Thymus (tissue), 11 donors: ENCODE results near the gene RASL10B. TPM values are rescaled to one million over a fixed set of nuclear protein-coding genes. Genes with fewer than 3 reads are reported as not detected.
"Not testable (repeated sequence)": the region's sequence is repeated elsewhere in the genome, so short reads cannot be mapped to it uniquely, and the experiment has no call there.

ENCODE experiments used
- DNase-seq, 9 donors: peaks; one replicate each; pipeline ENCODE4 v3.0.0-alpha.2; 2013; ENCODE audit warnings: low spot score in 9 of 9, low read depth in 6 of 9, missing footprints in 1 of 9
- H3K27ac ChIP-seq, 2 donors: one replicate each; pipeline ENCODE4 v1.5.1; 2013; ENCODE audit warnings: control low read depth in 1 of 2, low read depth in 1 of 2, low read length in 1 of 2, mild to moderate bottlenecking in 1 of 2, moderate library complexity in 1 of 2
- H3K27me3 ChIP-seq, 2 donors: one replicate each; pipeline ENCODE4 v1.5.1; 2013; ENCODE audit warnings: low read length in 1 of 2; ENCODE audit not compliant: control insufficient read depth in 2 of 2, insufficient read depth in 1 of 2
- H3K36me3 ChIP-seq, 2 donors: one replicate each; pipeline ENCODE4 v1.5.1; 2013; ENCODE audit warnings: low read length in 1 of 2, mild to moderate bottlenecking in 1 of 2, moderate library complexity in 1 of 2; ENCODE audit not compliant: control insufficient read depth in 2 of 2, insufficient read depth in 2 of 2
- H3K4me1 ChIP-seq, 2 donors: one replicate each; pipeline ENCODE4 v1.5.1; 2013; ENCODE audit warnings: low read length in 2 of 2; ENCODE audit not compliant: control insufficient read depth in 2 of 2, insufficient read depth in 2 of 2
- H3K4me3 ChIP-seq, 2 donors: one replicate each; pipeline ENCODE4 v1.5.1; 2013; ENCODE audit warnings: low read length in 2 of 2, control low read depth in 1 of 2, mild to moderate bottlenecking in 1 of 2
- H3K9me3 ChIP-seq, 2 donors: one replicate each; pipeline ENCODE4 v1.5.1; 2013; ENCODE audit warnings: low read length in 1 of 2, mild to moderate bottlenecking in 1 of 2; ENCODE audit not compliant: control insufficient read depth in 2 of 2, insufficient read depth in 1 of 2
- WGBS: extraction: QIAGEN DNeasy Blood & Tissue Kit; methylation state at CpG from one replicate; pipeline ENCODE4 v1.1.7; 2013; 5-methylcytosine and 5-hydroxymethylcytosine counted together
- polyA plus RNA-seq: library from polyadenylated mRNA; stranded (reverse); fragments of 200-250 nt; gene quantifications from one replicate; pipeline ENCODE4 v1.2.3, GENCODE V29; 2013
- total RNA-seq: library from RNA; stranded (reverse); fragments of 120-200 nt; gene quantifications from one replicate; pipeline ENCODE4 v1.2.4, GENCODE V29; 2013
- donor health status: healthy.

The RASL10B gene
- total and polyA plus RNA-seq, 2 donors: 0.76 to 0.80 TPM

- no peaks in the 10 kb centered on the region for H3K9me3 ChIP-seq
- H3K4me3 ChIP-seq: no peak overlapping the region
- DNase-seq: no peak
- no peaks in the 10 kb centered on the region for H3K27me3 ChIP-seq
- H3K27ac ChIP-seq: no peak overlapping the region
- H3K4me1 ChIP-seq: no peaks in the 10 kb centered on the region
- WGBS: 96% methylated on average over 6 of the region's 6 CpGs
- H3K36me3 ChIP-seq: peaks cover 9 to 11% of the 10 kb centered on the region in 2 donors
These were observed 31.3 kb upstream of the RASL10B start for GRCh38 chr17:35700150-35700549.

- H3K27me3 ChIP-seq: no peaks in the 10 kb centered on the region
- no peak overlapping the region for H3K27ac ChIP-seq
- H3K4me1 ChIP-seq: no peaks in the 10 kb centered on the region
- H3K36me3 ChIP-seq: peaks cover 2% of the 10 kb centered on the region in 2 donors
- H3K9me3 ChIP-seq: no peaks in the 10 kb centered on the region
- 98% methylated on average over 5 of the region's 5 CpGs for WGBS
- no peak for DNase-seq
- H3K4me3 ChIP-seq: no peak overlapping the region
These were observed 29.9 kb upstream of the RASL10B start for GRCh38 chr17:35701491-35701890.

GRCh38 chr17:35703308-35703707 is 28.1 kb upstream of the RASL10B start:
- not testable (repeated sequence) for H3K27me3 ChIP-seq, H3K9me3 ChIP-seq, H3K36me3 ChIP-seq

GRCh38 chr17:35705230-35705629 is 26.2 kb upstream of the RASL10B start:
- Histone ChIP-seq H3K27me3 (no peaks in the 10 kb centered on the region), H3K36me3 (peaks cover 4 to 9% of the 10 kb centered on the region in 2 donors), H3K27ac (no peak overlapping the region), H3K4me1 (peaks cover 0 to 3% of the 10 kb centered on the region in 2 donors), H3K4me3 (no peak overlapping the region), H3K9me3 (no peaks in the 10 kb centered on the region)
- WGBS: 96% methylated on average over 1 of the region's 1 CpG
- no peak for DNase-seq

More at GRCh38 chr17:35703308-35703707, 28.1 kb upstream of the RASL10B start:
- 93% methylated on average over 2 of the region's 2 CpGs for WGBS
- not testable (repeated sequence) for H3K4me3 ChIP-seq, H3K4me1 ChIP-seq, DNase-seq, H3K27ac ChIP-seq

GRCh38 chr17:35705705-35706104 is 25.7 kb upstream of the RASL10B start:
- Histone ChIP-seq H3K4me3 (no peak overlapping the region), H3K4me1 (peaks cover 0 to 3% of the 10 kb centered on the region in 2 donors), H3K27ac (no peak overlapping the region), H3K36me3 (peaks cover 4 to 12% of the 10 kb centered on the region in 2 donors), H3K9me3 (no peaks in the 10 kb centered on the region), H3K27me3 (no peaks in the 10 kb centered on the region)
- no peak for DNase-seq
- WGBS: 78% methylated on average over 5 of the region's 5 CpGs

GRCh38 chr17:35708149-35708548 is 23.3 kb upstream of the RASL10B start:
- WGBS: 85% methylated on average over 3 of the region's 3 CpGs
- Histone ChIP-seq H3K27ac (no peak overlapping the region), H3K27me3 (no peaks in the 10 kb centered on the region), H3K4me3 (no peak overlapping the region), H3K4me1 (peaks cover 10 to 11% of the 10 kb centered on the region in 2 donors), H3K36me3 (peaks cover 7 to 23% of the 10 kb centered on the region in 2 donors), H3K9me3 (no peaks in the 10 kb centered on the region)
- no peak for DNase-seq

- H3K27me3 ChIP-seq: no peaks in the 10 kb centered on the region
- 6% methylated on average over 3 of the region's 3 CpGs for WGBS
- no peak for DNase-seq
- H3K4me3 ChIP-seq: no peak overlapping the region
- no peaks in the 10 kb centered on the region for H3K9me3 ChIP-seq
- peaks cover 9 to 23% of the 10 kb centered on the region in 2 donors for H3K36me3 ChIP-seq
- peaks cover 13% of the 10 kb centered on the region in 2 donors for H3K4me1 ChIP-seq
- no peak overlapping the region for H3K27ac ChIP-seq
These were observed 22.5 kb upstream of the RASL10B start for GRCh38 chr17:35708951-35709350.

GRCh38 chr17:35709874-35710273 is 21.6 kb upstream of the RASL10B start:
- Histone ChIP-seq H3K36me3 (peaks cover 9 to 28% of the 10 kb centered on the region in 2 donors), H3K27ac (no peak overlapping the region), H3K9me3 (no peaks in the 10 kb centered on the region), H3K4me3 (no peak overlapping the region), H3K4me1 (peaks cover 13% of the 10 kb centered on the region in 2 donors), H3K27me3 (no peaks in the 10 kb centered on the region)
- 98% methylated on average over 3 of the region's 3 CpGs for WGBS
- no peak for DNase-seq

- Histone ChIP-seq H3K9me3 (no peaks in the 10 kb centered on the region), H3K4me3 (no peak overlapping the region), H3K27me3 (no peaks in the 10 kb centered on the region), H3K36me3 (peaks cover 9 to 32% of the 10 kb centered on the region in 2 donors), H3K4me1 (peaks cover 13% of the 10 kb centered on the region in 2 donors), H3K27ac (no peak overlapping the region)
- WGBS: 94% methylated on average over 2 of the region's 2 CpGs
- no peak for DNase-seq
These were observed 20.5 kb upstream of the RASL10B start for GRCh38 chr17:35710950-35711349.
